ENCODE data around the gene PRSS36.
"Not testable (repeated sequence)": the region's sequence is repeated elsewhere in the genome, so short reads cannot be mapped to it uniquely, and the experiment has no call there.

Gene PRSS36

GRCh38 chr16:31198207-31198882 is 48.5 kb upstream of the PRSS36 start:
- Histone ChIP-seq H3K27ac (ENCODE audit: extremely low read depth, low read depth, low read length) (no peak overlapping the region), H3K4me3 (ENCODE audit: low read depth, low read length) (no peak overlapping the region), H3K9me3 (ENCODE audit: control insufficient read depth, insufficient read depth, low read depth, low read length) (no peaks in the 10 kb centered on the region), H3K4me1 (ENCODE audit: control insufficient read depth, insufficient read depth, low read length) (no peaks in the 10 kb centered on the region), H3K36me3 (ENCODE audit: control insufficient read depth in 2 of 2, insufficient read depth in 1 of 2, low read length in 2 of 2) (peaks cover 30 to 58% of the 10 kb centered on the region in 2 experiments; a peak in 2 of 3 replicates)
- CTCF ChIA-PET = interaction anchor here (0.7 kb wide), 1 partner anchor 100 kb away, joined by 5 read pairs; no protein-coding TSS in a partner anchor
- TF ChIP-seq ZSCAN23 (tag by site-specific recombination; IDR thresholded peaks at IDR 0.05) (0 out of 2 replicates have a peak, but pooled peaks have one; percentile 57), ZNF121 (tag by site-specific recombination; IDR thresholded peaks at IDR 0.05) (0 out of 2 replicates have a peak, but pooled peaks have one; percentile 2), ZBTB17 (tag by site-specific recombination; IDR thresholded peaks at IDR 0.05) (peak; percentile 68), ZNF610 (tag by site-specific recombination; IDR thresholded peaks at IDR 0.05; ENCODE audit: borderline replicate concordance) (no peak)
- POLR2A ChIA-PET = interaction anchor here (0.6 to 1.6 kb wide), 5 partner anchors 18 to 468 kb away, joined by 3 to 5 read pairs (median 4); partner anchors contain the start of gene KAT8

- TF ChIP-seq ZNF280C (tag by site-specific recombination; IDR thresholded peaks at IDR 0.05) = no peak
- TF ChIP-seq ZNF530 (tag by site-specific recombination; IDR thresholded peaks at IDR 0.05; ENCODE audit: low read depth) = no peak
- no peak for TF ChIP-seq ZXDB (tag by site-specific recombination; IDR thresholded peaks at IDR 0.05)
- TF ChIP-seq ZEB2 (tag by site-specific recombination; IDR thresholded peaks at IDR 0.05) = peak; percentile 54; the same call in 1 of the 2 replicates
- no peak for TF ChIP-seq GLI2 (tag by site-specific recombination; IDR thresholded peaks at IDR 0.05; ENCODE audit: borderline replicate concordance, low read depth)
- TF ChIP-seq REST (tag by site-specific recombination; IDR thresholded peaks at IDR 0.05) = peak; percentile 74
- TF ChIP-seq ZNF600 (tag by site-specific recombination; IDR thresholded peaks at IDR 0.05) = peak; percentile 38; the same call in 1 of the 2 replicates
- TF ChIP-seq KLF17 (tag by site-specific recombination; IDR thresholded peaks at IDR 0.05) = no peak
- no peak overlapping the region for H3K27ac ChIP-seq (ENCODE audit: extremely low read depth, low read depth, low read length)
- no peak overlapping the region for H3K4me3 ChIP-seq (ENCODE audit: low read depth, low read length)
- H3K9me3 ChIP-seq (ENCODE audit: control insufficient read depth, insufficient read depth, low read depth, low read length) = no peaks in the 10 kb centered on the region
- H3K36me3 ChIP-seq (ENCODE audit: control insufficient read depth in 2 of 2, insufficient read depth in 1 of 2, low read length in 2 of 2) = peaks cover 44 to 77% of the 10 kb centered on the region in 2 experiments
- ChIA-PET CTCF (no interaction called here), POLR2A (interaction anchor here (0.6 to 1.9 kb wide), 5 partner anchors 8 to 89 kb away, joined by 3 to 7 read pairs (median 5); partner anchors contain the start of gene FUS)
- H3K4me1 ChIP-seq (ENCODE audit: control insufficient read depth, insufficient read depth, low read length) = no peaks in the 10 kb centered on the region
Measured at GRCh38 chr16:31196324-31197088, 46.6 kb upstream of the PRSS36 start.

- H3K36me3 ChIP-seq (ENCODE audit: control insufficient read depth in 2 of 2, insufficient read depth in 1 of 2, low read length in 2 of 2) = peaks cover 50 to 79% of the 10 kb centered on the region in 2 experiments
- ChIA-PET CTCF (interaction anchor here (0.7 kb wide), 1 partner anchor 48 kb away, joined by 3 read pairs; no protein-coding TSS in a partner anchor), POLR2A (interaction anchor here (0.8 to 1.9 kb wide), 3 partner anchors 8 to 54 kb away, joined by 3 to 7 read pairs (median 5); partner anchors contain the start of gene FUS)
- not testable (repeated sequence) for H3K9me3 ChIP-seq (ENCODE audit: control insufficient read depth, insufficient read depth, low read depth, low read length); H3K4me1 ChIP-seq (ENCODE audit: control insufficient read depth, insufficient read depth, low read length); H3K4me3 ChIP-seq (ENCODE audit: low read depth, low read length); H3K27ac ChIP-seq (ENCODE audit: extremely low read depth, low read depth, low read length)
Measured at GRCh38 chr16:31195861-31196260, 46.0 kb upstream of the PRSS36 start.
